Stimulated activated CD8-positive, alpha-beta memory T cell treated with anti-CD3 and anti-CD28 coated beads, Interleukin-12 subunit alpha, Interleukin-12 subunit beta, amount 100 ng/mL, for 4 hours (primary cell): Measurements from ENCODE around the gene ZNF462.

Experiments used
- DNase-seq: peaks from one replicate; pipeline ENCODE4 v3.0.0-alpha.2; 2020; ENCODE audit warnings: low read depth

The ZNF462 gene

DNA sequence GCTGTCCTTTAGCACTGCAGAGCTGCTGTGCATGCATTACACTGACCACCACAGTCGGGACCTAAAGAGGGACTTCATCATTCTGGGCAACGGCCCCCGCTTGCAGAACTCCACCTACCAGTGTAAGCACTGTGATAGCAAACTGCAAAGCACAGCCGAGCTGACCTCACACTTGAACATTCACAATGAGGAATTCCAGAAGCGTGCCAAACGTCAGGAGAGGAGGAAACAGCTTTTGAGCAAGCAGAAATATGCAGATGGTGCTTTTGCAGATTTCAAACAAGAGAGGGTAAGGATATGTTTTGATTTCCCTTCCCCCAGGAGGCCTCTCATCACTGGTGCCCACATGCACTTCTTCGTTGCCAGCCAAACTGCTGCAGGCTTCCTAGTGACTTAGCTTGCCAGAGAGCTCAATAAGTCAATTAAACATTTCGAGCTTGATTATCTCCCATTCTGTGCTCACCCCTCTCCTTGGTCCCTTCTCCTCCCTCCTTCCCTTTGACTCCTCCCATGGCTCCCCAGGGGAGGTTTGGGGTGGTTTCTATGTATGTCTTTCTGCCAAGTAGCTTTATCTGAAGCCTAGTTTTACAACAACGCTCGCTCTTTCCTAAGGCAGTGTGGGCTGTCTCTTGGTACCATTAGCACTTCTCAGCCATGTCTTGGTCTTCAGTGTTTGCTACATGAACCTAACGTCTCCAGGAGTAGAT is 66.7 kb downstream of the ZNF462 start:
- DNase-seq, result no peak

DNA sequence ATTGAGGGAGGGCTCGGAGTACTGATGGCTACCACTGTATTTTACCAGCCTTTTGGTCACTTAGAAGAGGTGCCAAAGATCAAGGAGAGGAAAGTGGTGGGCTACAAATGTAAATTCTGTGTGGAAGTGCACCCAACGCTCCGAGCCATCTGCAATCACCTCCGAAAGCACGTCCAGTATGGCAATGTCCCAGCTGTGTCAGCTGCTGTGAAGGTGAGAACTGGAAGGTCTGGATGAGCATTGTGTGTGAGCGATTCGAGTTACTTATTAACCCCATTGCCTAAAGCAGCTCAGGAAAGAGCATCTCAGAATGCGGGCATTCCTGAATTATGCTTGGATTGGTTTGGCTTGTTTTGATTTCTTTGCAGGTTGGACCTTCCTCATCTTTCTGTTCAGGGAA is 67.5 kb downstream of the ZNF462 start:
- no peak for DNase-seq

DNA sequence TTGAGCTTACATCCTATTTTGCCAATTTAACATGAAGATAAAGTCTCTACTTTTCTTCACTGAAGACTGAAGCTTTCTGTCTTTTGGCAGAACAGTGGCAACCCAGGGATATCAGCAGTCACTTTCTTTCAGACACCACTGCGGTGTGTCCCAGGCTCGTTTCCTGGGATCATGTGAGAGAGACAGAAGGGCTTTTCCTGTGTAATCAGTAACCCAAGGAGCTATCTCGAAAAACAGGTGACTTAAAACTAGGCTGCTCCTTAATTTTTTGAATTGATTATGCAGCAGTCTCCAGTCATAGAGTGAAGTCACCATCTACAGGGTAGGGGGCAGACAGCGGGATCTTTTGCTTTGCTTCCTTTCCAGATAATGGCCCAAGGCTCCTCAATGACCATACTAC is 68.5 kb downstream of the ZNF462 start:
- no peak for DNase-seq

DNA sequence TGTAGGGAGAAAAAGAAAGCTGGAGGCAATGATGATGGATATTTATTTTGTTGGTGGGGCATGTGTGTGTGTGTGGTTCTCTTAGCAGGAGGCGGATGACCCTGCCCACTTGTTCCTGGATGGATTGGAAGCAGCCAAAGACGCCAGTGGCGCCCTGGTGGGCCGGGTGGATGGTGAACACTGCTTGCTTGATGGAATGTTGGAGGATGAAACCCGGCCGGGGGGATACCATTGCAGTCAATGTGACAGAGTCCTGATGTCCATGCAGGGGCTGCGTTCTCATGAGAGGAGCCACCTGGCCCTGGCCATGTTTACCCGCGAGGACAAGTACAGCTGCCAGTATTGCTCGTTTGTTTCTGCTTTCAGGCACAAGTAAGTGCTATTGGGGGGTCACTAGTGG is 69.2 kb downstream of the ZNF462 start:
- no peak for DNase-seq

DNA sequence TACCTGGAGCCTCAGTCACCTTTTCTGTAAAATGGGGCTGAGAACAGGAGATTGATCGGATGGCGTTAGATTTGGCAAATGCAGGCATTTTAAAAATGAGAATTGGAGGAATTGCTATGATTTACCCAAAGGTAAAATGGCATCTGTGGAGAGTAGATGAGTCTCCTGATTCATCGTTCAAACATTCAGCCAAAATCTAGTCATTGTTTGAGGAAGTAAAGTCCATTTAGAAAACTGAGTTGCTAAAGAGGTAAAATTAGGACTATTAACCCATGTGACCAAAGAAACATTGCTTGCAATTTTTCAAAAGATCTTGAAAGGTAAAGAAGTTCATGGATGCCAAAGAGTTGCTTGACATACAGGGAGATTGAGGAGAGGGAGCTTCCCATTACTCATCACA is 69.7 kb downstream of the ZNF462 start:
- no peak for DNase-seq

DNA sequence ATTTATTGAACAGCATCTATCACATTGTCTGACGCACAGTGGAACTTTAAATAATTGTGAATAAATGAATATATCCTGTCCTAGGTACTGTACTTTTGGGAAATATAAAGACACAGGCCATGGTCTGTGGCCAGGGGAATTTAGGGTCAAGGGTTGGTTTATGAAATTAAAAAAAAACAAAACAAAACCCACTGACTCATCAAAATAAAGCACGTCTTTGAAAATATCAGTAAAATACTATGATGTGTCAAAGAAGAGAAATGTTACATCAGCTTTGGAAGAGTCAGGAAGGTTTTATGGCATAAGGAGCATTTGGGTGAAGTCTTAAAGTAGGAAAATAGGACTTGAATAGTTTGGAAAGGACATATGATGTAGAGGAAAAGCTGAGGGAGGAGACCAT is 70.5 kb downstream of the ZNF462 start:
- DNase-seq, result no peak

DNA sequence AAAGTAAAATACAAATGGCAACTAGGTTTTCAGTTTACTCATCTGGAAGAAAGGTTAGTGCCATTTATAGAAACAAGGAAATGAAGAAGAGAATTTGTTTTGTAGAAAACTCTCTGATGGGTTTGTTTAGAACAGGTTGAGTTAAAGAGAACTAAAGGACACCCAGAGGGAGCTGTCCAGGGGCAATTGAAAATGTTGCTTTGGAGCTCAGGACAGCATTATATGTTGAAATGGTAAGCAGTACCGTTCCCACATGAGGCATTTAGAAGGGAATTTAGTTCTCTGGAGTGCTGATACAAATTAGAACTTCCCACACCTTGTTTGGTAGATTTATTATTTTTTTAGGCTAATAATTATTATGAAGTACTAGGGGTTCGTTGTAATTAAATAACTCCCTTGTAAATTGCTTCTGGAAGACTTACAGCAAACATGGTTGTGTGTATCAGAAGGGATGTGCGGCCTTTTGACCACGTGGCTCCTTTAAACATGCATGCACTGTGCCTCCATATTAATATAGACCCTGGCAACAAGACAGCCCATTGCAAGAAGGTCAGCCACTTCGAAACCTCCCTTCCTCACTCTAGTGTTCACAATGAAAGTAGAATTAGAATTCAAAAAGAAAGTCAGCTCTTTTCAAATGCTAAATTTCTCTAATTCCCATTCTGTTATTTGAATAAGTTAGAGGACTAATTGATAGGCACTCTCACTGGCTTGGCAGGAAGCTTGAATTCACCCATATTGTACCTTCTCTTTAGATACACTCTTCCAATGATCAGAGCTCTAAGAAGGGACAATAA is 71.7 kb downstream of the ZNF462 start:
- DNase-seq, result no peak

DNA sequence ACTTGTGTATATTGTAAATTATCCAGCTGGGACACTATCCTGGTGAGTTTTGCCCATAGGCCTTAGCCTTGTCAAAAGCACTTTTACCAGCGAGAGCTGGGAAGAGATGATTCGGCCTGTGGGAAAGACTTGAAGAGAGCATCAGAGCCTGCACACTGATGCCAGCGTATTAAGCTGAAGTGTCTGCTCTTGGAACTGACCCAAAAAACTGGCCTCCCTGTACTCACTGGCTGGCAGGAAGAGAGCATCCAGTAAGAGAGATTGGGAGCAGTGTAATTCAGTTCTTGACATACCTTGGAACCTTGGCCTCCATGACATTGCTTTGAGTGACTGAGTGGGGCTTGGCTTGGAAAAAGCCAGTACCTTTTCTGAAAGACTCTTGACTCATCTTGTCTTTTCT is 73.7 kb downstream of the ZNF462 start:
- DNase-seq, result no peak

DNA sequence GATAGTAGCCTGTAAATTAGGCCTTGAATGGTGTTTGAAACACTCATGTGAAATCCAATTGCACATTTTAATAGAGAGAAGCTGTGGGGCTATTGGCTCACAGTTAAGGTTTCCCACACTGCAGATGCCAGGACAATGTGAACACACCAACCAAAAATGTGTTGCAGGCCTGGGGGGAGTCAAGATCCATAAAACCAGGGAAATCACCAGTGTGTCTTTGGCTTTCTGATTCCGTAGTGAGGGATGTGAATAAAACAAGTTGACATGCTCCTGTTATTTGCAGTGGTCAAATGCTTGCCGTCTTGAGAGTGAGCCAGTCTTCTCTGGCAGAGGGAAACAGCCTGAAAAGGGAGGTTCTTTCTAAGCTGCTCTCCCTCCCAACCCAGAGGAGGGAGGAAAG is 79.0 kb downstream of the ZNF462 start:
- DNase-seq, result no peak

DNA sequence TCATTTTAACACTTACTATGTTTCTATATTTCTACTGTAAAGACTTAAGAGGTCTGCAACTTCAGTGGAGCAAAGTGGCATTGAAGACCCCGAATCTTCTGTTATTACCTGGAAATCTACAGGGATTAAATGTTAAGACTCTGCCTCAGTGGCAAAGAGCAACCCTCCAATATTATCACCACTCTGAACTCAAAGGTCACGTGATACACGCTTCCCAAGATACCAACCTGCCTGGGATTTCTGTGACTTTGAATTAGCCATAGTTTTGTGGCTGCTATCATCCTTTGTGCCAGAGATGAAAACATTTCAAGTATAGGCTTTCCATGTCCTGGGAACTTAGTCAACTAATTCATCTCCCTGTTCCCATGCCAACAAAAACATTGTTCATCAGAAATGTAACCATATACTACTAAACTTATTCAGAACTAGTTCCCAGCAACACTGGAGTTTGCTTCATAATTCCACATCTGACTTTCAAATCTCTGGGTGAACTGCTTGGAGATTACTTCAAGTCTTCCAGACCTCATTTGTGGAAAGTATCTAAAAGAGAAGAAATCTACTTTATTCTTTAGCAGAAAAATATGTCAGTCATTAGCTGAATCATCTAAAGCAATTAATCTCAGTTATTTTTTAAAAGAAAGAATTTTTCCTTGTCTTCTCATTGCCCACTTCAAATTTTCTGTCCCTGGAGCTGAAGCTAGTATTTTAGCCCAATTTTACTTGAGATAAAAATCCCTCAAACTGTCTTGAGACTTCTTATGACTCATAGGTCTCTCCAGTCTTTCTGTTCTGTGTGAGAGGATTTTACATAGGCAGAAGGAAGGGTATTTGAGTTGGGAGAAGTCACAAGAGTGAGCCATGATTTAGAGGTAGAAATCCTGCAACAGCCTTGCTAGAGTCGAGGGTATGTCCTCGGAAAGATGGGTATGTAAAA is 83.0 kb downstream of the ZNF462 start:
- DNase-seq, result no peak

DNA sequence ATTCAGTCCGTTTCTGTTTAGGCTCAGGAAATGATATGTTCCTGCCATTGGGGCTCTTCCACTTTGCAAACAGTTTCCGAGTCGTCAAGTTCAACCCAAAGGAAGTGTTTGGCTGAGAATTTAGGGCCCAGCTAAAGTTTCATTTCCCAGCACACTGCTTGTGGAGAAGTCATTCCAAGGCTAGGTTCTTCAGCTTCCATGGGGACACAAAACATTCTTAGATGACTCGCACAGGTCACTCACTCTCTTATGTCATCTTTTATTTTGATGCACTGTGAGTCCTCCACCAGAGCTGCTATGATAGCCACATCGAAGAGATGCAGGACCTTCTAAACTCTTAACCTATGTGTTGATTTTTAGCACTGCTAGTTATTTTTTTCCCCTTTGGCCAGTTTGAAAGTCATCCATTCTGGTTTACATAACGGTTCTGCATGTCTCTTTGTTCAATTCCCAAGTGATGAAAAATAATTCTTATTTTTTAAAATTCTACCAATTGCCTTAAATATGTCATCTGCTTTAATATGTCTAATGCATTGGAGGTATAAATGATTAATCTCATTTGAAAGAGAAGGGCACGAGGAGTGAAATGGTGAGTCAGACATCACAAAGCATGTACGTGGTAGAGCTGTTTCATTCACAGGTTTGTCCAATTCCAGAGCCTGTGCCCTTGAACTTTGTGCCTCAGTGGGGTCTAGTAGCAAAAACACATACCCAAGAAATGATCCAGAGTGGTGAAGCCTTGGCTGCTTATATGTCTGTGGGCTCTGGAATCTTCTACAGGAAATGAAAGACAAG is 84.3 kb downstream of the ZNF462 start:
- no peak for DNase-seq

DNA sequence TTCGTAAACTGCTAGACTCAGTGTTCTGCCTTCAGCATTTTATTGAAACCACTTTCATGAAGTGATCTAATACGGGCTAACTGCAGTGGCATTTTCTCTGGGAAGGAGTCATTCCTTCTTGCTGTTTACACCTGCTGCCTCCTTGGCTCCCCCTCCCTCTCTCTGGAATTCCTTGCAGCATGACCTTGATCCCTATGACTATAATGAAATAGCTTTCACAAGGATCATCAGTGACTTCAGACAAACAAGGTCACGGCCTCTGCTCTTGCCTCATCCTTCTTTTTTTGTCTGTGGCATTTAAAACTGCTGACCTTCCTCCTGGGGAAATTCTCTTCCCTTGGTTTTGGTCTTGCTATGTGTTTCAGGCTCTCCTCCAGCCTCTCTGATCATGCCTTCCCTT is 90.2 kb downstream of the ZNF462 start:
- DNase-seq, result no peak

DNA sequence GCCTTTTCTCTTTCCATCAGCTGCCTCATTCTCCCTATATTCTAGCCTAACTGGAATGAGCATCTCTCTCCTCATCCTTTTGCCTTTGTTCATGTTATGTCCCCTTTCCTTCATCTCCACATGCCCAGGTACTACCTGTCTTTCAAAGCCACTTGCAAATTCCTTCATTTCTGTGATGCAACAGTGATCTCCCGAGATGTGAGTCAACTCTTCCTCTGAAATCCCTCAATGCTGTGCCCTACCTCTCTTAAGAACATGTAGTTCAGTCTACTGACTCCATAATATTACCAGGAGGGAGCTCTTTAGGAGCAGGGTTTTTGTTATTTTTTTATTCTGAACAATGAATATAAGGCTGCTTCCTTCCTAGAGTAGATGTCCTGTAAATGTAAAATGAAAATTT is 91.6 kb downstream of the ZNF462 start:
- no peak for DNase-seq

DNA sequence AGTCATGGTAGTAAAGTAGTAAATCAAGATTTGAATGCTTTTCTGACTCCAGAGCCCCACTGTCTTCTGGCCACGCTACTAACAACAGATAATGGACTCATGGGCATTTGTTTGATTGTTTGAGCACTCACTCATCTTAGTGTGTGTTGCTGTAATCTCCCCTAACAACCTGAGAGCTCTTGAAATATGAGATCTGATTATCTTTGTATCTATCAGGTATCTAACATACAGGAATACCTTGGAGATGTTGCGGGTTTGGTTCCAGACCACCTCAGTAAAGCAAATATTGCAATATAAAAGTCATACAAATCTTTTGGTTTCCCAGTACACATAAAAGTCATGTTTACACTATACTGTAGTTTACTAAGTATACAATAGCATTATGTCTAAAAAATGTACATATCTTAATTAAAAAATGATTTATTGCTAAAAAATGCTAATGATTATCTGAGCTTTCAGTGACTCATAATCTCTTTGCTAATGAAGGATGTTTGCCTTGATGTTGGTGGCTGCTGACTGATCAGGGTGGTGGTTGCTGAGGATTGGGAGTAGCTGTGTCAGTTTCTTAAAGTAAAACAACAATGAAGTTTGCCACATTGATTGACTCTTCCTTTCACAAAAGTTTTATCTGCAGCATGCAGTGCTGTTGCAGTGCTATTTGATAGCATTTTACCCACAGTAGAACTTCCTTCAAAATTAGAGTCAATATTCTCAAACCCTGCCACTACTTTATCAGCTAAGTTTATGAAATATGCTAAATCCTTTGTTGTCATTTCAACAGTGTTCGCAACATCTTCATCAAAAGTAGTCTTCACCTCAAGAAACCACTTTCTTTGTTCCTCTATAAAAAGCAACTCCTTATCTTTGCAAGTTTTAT is 92.2 kb downstream of the ZNF462 start:
- no peak for DNase-seq

DNA sequence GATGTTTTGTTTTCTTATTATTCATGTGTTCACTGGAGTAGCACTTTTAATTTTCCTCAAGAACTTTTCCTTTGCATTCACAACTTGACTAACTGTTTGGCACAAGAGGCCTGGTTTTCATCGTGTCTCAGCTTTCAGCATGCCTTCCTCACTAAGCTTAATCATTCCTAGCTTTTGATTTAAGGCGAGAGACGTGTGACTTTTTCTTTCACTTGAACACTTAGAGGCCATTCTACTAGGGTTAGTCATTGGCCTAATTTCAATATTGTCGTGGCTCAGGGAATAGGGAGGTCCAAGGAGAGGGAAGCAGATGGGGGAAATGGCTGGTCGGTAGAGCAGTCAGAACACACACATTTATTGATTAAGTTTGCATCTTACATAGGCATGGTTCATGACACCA is 94.0 kb downstream of the ZNF462 start:
- DNase-seq, result no peak

DNA sequence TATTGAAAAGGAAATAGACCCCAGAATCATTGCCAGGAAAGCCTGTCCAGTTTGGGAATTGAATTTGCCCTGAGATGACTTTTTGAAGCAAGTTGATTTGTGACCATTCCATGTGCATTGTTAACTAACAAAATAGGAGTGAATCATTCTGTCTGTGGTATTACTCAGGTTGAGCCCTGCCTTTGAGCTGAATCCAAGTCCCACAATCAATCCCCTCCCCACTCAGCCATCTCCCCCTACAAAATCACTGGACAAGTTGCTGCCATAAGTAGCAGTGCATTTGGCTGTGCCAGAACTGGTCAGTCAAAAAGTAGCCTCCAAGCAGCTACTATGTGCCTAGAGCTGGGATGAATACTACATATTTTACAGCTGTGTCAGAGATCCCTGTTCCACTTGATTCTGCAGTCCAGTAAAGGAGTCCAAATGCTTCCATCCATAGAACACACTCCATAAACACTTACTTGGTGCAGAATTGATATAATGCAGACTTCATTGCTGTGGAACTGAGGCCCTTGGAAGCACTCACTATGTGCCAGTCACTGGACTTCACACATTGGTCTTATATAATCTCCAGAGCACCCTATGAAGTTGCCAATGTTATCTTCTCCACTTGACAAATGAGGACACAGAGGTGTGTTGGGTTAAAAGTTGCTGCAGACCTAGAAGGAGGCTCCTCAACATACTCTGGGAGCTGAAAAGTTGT is 96.1 kb downstream of the ZNF462 start:
- no peak for DNase-seq

DNA sequence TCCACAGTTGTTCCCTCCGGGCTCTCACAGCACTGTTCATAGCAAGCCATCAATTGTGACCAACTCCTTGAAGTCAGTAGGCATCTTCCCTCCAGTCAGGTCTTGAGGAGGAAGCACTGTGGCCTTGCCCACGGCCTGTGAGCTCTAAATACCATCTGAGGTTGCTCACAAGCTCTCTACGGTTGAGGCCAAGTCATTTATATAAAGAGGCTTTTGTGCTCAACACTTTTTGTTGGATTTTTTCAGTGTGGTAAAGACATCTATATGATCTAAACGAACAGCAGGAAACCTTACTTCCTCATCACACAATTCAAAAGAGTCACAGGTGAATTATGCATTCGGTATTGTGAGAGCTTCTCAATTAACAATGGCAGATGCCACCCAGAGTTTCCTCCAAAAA is 97.3 kb downstream of the ZNF462 start:
- DNase-seq, result no peak

DNA sequence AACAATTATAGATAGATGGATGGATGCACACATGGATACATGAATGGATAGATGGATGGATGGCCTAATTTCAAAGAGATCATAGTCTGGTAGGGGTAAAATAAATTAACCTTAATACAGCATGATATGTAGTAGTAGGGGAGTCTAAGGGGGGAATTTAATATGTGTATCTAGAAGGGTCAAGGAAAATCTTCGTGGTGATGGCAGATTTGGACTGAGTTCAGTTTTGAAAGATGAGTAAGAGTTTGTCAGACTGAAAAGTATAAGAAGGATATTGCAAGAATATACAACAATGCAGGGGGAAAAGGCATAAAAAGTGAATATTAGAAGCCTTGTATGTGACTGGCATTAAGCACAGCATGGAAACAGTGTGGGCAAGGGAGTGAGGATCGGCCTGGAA is 98.7 kb downstream of the ZNF462 start:
- DNase-seq, result no peak

DNA sequence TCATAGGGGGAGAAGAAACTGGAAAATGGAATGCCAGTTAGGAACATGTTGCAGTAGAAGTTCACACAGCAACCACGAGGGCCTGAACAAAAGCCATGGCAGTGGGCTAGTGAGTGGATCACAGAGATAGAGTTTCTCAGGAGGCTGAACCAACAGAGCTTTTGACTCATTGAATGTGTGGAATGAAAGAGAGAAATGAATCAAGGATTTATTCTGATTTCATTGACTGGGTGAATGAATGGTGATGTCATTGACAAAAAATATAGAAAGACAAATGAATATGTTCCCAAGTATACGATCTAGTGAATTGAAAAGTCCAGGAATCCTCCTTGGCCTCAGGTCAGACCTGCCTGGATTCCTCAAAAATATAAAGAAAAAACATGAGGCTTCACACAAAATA is 99.2 kb downstream of the ZNF462 start:
- DNase-seq, result no peak
